Cardiac fibroblast (primary cell): ENCODE data around the gene NOX4.
"Not testable (repeated sequence)": the region's sequence is repeated elsewhere in the genome, so short reads cannot be mapped to it uniquely, and the experiment has no call there.

Experiments used
- DNase-seq, 2 donors: peaks; one replicate each; pipeline versions ENCODE4 v3.0.0 to v3.0.0-alpha.2; 2010; ENCODE audit warnings: low read depth in 2 of 2
- H3K4me3 ChIP-seq, 2 donors: replicated peaks in 1 of 2; 1 replicate in 1 of 2; 2 replicates in 1 of 2; pipeline ENCODE4 v1.5.1; 2011; ENCODE audit warnings: low read depth in 2 of 2, low read length in 2 of 2, mild to moderate bottlenecking in 2 of 2, moderate library complexity in 1 of 2
- TF ChIP-seq, protein P1 (sequence below): IDR thresholded peaks from one replicate; pipeline ENCODE4 v1.5.1; 2011; ENCODE audit warnings: low read depth, mild to moderate bottlenecking, low read length, inconsistent platforms

NOX4 gene

DNA sequence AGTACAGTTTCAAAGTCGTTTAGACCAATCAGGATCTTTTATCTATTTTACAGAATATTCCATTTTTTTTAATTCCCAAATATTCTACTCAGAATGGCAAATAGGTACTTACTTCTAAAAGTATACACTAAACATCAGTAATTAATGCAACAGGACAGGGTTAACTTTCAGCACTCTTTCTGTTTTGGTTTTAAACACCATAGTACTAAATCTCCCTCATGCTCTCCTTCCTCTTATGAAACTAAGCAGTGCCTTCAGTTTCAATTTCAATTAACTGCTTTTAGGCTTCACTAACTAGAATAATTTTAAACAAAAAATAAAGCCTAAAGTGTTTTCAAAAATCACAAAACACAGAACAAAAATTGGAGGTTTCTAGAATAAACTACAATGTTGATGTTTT is 57.9 kb downstream of the NOX4 start:
- no peak overlapping the region for H3K4me3 ChIP-seq
- TF ChIP-seq, protein P1, sequence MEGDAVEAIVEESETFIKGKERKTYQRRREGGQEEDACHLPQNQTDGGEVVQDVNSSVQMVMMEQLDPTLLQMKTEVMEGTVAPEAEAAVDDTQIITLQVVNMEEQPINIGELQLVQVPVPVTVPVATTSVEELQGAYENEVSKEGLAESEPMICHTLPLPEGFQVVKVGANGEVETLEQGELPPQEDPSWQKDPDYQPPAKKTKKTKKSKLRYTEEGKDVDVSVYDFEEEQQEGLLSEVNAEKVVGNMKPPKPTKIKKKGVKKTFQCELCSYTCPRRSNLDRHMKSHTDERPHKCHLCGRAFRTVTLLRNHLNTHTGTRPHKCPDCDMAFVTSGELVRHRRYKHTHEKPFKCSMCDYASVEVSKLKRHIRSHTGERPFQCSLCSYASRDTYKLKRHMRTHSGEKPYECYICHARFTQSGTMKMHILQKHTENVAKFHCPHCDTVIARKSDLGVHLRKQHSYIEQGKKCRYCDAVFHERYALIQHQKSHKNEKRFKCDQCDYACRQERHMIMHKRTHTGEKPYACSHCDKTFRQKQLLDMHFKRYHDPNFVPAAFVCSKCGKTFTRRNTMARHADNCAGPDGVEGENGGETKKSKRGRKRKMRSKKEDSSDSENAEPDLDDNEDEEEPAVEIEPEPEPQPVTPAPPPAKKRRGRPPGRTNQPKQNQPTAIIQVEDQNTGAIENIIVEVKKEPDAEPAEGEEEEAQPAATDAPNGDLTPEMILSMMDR = no peak
- no peak for DNase-seq

DNA sequence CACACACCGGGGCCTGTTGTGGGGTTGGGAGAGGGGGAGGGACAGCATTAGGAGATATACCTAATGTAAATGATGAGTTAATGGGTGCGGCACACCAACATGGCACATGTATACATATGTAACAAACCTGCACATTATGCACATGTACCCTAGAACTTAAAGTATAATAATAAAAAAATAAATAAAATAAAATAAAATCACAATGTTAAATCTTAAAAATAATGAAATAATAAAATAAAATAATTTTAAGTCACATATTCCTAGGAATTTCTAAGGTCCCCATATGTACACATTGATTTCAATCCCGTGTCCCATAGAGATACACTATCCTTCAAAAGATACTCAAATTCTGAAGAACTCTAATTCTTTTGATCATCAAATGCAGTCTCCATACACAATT is 59.0 kb downstream of the NOX4 start:
- DNase-seq, H3K4me3 ChIP-seq: not testable (repeated sequence)

DNA sequence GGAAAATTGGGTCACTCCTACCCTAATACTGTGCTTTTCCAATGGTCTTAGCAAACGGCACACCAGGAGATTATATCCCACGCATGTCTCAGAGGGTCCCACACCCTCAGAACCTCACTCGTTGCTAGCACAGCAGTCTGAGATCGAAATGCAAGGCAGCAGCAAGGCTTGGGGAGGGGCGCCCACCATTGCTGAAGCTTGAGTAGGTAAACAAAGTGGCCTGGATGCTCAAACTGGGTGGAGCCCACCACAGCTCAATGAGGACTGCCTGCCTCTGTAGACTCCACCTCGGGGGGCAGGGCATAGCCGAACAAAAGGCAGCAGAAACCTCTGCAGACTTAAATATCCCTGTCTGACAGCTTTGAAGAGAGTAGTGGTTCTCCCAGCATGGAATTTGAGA is 64.7 kb downstream of the NOX4 start:
- H3K4me3 ChIP-seq, DNase-seq: not testable (repeated sequence)

DNA sequence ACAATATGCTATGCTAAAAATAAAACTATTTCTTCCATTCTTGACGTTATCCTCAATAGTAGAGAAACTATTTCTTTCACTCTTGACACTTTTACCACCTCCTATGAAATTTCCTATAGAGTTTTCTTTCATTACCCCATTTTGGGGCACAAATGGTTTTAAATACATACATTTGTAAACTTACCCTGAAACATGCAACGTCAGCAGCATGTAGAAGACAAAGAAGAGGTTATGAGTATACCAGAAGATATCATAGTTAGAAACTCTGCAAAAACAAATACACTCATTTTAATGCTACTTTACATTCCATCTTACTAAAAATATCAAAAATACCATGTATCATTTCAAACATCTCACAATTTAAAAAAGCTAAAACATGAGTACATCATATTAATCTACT is 69.5 kb downstream of the NOX4 start:
- TF ChIP-seq, protein P1 = no peak
- no peak overlapping the region for H3K4me3 ChIP-seq
- no peak for DNase-seq

DNA sequence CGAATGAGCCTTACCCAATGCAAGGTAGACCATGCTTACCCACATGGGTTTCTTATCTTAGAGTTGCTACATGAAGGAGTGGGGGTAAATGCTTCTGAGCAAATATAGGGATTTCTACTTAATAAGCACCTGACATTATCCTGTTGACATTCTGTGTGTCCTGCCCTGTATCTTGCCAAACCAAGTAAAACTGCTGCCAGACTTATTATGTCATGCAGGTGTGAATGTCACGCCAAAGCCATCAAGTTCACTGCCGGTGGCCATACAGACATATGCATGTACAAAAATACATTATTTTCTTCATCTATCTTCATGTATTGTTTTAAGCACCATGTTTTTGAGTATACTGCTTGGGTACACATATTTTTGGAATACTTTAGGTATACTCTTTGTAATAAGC is 70.2 kb downstream of the NOX4 start:
- no peak for DNase-seq
- TF ChIP-seq, protein P1 = no peak
- no peak overlapping the region for H3K4me3 ChIP-seq

DNA sequence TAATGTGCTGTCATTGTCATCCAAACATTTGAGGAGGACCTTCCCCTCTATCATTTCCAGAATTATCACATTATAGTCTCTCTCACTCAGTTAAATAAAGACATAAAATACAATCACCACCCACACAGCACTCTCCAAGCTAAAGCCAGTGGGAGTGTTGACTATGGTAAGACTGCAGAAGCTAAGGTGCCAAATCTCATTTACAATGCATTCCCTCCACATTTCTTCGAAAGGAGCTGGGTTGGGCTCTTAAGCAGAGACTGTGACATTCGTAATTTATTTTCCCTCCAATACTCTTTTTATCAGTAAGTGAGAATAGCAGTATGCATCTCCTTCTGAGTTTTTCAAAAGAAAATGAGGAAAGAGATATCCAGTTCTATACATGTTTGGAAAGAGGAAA is 74.2 kb downstream of the NOX4 start:
- DNase-seq = no peak
- TF ChIP-seq, protein P1 = no peak
- no peak overlapping the region for H3K4me3 ChIP-seq

DNA sequence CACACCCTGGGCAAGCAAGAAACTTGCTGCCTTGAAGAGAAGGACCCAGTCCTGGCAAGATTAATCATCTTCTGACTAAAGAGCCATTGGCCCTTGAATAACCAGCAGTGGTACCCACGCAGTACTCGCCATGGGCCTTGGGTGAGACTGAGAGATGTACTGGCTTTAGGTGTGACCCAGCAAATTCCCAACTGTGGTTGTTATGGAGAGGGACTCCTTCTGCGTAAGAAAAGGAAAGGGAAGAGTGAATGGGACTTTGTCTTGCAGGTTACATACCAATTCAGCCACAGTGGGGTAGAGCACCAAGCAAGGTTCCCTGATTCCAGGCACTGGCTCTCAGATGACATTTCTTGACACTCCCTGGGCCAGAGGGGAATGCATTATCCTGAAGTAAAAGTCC is 80.1 kb downstream of the NOX4 start:
- DNase-seq = not testable (repeated sequence)

DNA sequence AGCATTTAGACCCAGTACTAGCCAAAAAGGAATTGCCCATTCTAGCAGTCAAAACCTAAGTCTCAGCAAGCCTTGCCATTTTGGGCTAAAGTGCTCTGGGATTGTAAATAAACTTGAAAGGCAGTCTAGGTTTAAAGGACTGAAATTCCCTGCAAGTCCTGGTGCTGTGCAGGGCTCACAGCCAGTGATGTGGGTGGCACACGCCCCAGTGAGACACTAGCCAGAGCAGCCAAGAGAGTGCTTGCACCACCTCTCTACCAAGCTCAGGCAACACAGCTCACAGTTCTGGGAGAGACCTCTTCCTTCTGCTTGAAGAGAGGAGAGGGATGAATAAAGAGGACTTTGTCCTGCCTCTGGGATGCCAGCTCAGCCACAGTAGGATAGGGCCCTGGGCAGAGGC is 80.5 kb downstream of the NOX4 start:
- not testable (repeated sequence) for H3K4me3 ChIP-seq, DNase-seq

More for the DNA sequence above, 80.1 kb downstream of the NOX4 start:
- not testable (repeated sequence) for H3K4me3 ChIP-seq

DNA sequence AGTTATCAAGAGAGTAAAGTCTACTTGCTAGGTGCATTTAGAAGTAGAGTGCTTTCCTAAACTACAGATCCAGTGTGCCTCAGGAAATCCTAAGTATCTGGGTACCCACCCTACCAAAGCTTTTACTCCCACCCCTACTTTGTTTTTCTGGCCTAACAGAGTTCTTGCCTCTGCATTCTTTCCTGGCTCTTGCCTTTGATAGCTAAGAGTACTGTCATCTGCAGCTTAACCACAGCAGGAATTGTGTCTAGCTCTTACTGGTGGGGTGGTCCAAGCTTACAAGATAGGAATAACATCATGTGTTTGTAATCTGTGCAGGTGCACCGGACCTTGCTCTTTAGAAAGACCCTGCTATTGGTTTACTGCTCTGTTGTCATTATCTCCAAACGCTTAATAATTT is 82.7 kb downstream of the NOX4 start:
- not testable (repeated sequence) for H3K4me3 ChIP-seq, DNase-seq

DNA sequence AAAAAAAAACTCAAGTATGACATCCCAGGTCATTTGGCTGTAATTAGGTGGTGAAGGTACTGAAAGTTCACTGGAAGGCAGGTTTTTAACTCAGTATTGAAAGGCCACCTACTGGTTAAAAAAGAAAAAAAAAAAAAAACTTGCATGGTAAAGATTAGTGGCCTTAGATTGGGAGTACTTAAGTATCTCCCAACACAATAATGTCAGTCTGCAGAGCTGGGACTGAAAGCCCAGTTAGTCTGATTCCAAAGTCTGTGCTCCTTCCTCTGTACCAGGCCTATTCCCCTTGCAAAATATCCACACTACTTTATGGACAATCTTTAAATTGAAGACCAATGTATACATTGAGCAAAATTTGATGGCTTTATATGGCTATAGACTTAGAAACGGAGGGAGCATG is 85.5 kb downstream of the NOX4 start:
- TF ChIP-seq, protein P1 = peak; percentile 20
- no peak overlapping the region for H3K4me3 ChIP-seq
- DNase-seq = peak; percentile 26 to 57

DNA sequence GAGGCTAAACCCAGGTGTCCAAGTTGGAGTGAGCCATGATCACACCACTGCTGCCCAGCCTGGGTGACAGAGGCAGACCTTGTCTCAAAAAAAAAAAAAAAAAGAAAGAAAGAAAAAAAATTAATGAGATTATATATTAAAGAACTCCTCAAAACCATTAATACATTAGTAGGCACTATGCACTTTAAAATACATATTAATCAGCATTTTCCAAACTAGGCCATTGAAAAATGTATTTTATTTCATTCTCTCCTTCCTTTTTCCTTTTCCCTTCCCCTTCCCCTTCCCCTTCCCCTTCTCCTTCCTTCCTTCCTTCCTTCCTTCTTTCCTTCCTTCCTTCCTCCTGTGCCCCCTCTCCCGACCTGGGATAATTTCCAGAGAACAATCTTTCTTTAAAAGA is 99.5 kb downstream of the NOX4 start:
- not testable (repeated sequence) for H3K4me3 ChIP-seq, DNase-seq

DNA sequence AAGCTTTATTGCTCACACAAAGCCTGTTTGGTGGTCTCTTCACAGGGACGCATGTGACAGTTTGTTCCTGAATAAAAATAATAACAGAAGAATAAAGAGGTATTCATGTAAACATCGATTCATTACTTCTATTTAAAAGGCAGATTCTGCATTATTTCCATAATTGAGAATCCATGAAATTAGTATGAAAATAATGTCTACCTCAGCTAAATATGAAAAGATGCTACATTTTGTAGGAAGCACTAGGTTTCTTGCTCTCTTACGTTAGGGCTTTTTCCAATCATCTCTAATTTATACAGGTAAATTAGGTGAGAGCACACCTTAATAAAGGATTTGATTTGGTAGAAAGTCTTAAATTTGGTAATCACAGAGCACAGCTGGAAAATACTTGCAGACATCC is 103.7 kb downstream of the NOX4 start:
- not testable (repeated sequence) for H3K4me3 ChIP-seq

DNA sequence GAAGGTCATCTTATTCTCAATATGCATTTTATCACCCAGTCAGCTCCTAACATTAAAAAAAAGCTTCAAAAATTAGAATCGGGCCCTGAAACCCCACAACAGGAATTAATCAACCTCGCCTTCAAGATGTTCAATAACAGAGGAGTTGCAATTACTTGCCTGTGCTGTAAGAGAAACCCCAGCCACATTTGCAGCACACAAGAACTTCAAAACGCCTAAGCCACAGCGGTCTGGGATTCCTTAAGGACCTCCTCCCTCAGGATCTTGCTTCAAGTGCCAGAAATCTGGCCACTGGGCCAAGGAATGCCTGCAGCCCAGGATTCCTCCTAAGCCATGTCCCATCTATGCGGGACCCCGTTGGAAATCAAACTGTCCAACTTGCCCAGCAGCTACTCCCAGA is 108.2 kb downstream of the NOX4 start:
- DNase-seq, H3K4me3 ChIP-seq: not testable (repeated sequence)

More for the DNA sequence above, 103.7 kb downstream of the NOX4 start:
- not testable (repeated sequence) for DNase-seq
